Measurements from ENCODE around the gene MYOF. TPM values are rescaled to one million over a fixed set of nuclear protein-coding genes. Genes with fewer than 3 reads are reported as not detected.
"Not testable (repeated sequence)": the region's sequence is repeated elsewhere in the genome, so short reads cannot be mapped to it uniquely, and the experiment has no call there.

MYOF gene
- total RNA-seq, 2 donors from 2014 or later: 21.1 to 25.7 TPM

GRCh38 chr10:93443481-93443880 lies 38.7 kb downstream of the MYOF start:
- H3K27ac ChIP-seq: no peak overlapping the region
- H3K36me3 ChIP-seq (replicated peaks in 1 of 2; ENCODE audit: insufficient read depth in 1 of 2, low read depth in 2 of 2): no peaks in the 10 kb centered on the region
- WGBS, 2 donors: 69 to 87% methylated on average over 1 of the region's 1 CpG
- DNase-seq (no peak), ATAC-seq (no peak)
- no peaks in the 10 kb centered on the region for H3K9me3 ChIP-seq
- H3K27me3 ChIP-seq: no peaks in the 10 kb centered on the region
- intact Hi-C loops (cut with DNase I): no loop called here
- peaks cover 44% of the 10 kb centered on the region for H3K4me1 ChIP-seq
- H3K4me3 ChIP-seq: no peak overlapping the region
- TF ChIP-seq CTCF (IDR thresholded peaks at IDR 0.05): no peak
- TF ChIP-seq POLR2A (IDR thresholded peaks at IDR 0.05): no peak

GRCh38 chr10:93442721-93443120 lies 39.4 kb downstream of the MYOF start:
- intact Hi-C loops (cut with DNase I); H3K36me3 ChIP-seq (replicated peaks in 1 of 2; ENCODE audit: insufficient read depth in 1 of 2, low read depth in 2 of 2); DNase-seq; H3K9me3 ChIP-seq; H3K4me3 ChIP-seq; ATAC-seq; H3K27me3 ChIP-seq: not testable (repeated sequence)
- WGBS, 2 donors: 84 to 93% methylated on average over 10 of the region's 10 CpGs
- peaks cover 52% of the 10 kb centered on the region for H3K4me1 ChIP-seq
- H3K27ac ChIP-seq: peak overlapping the region in 3 of 4 donors; percentile 9 to 27 (median 20)

- WGBS, 2 donors: 67 to 73% methylated on average over 2 of the region's 2 CpGs
- intact Hi-C loops (cut with DNase I): no loop called here
- no peak overlapping the region for H3K4me3 ChIP-seq
- no peaks in the 10 kb centered on the region for H3K36me3 ChIP-seq (replicated peaks in 1 of 2; ENCODE audit: insufficient read depth in 1 of 2, low read depth in 2 of 2)
- peaks cover 58% of the 10 kb centered on the region for H3K4me1 ChIP-seq
- no peaks in the 10 kb centered on the region for H3K9me3 ChIP-seq
- no peak for DNase-seq
- H3K27me3 ChIP-seq: no peaks in the 10 kb centered on the region
- no peak overlapping the region for H3K27ac ChIP-seq
- no peak for ATAC-seq
- TF ChIP-seq POLR2A (IDR thresholded peaks at IDR 0.05): no peak
- TF ChIP-seq CTCF (IDR thresholded peaks at IDR 0.05): no peak
Measured at GRCh38 chr10:93440591-93441091, 41.5 kb downstream of the MYOF start.

- peaks cover 47% of the 10 kb centered on the region for H3K4me1 ChIP-seq
- no peaks in the 10 kb centered on the region for H3K27me3 ChIP-seq
- peak; percentile 58 for ATAC-seq
- H3K9me3 ChIP-seq: no peaks in the 10 kb centered on the region
- 22 to 42% methylated on average over 13 to 16 of the region's 16 CpGs for WGBS, 2 donors
- H3K36me3 ChIP-seq (replicated peaks in 1 of 2; ENCODE audit: insufficient read depth in 1 of 2, low read depth in 2 of 2): no peaks in the 10 kb centered on the region
- H3K4me3 ChIP-seq: no peak overlapping the region
- intact Hi-C loops (cut with DNase I): no loop called here
- TF ChIP-seq POLR2A (IDR thresholded peaks at IDR 0.05) (peak in 2 of 3 donors; percentile 26 to 41), CTCF (IDR thresholded peaks at IDR 0.05) (no peak)
- peak; percentile 61 to 81 (median 72) for DNase-seq
- H3K27ac ChIP-seq: peak overlapping the region; percentile 81 to 91 (median 88)
Measured at GRCh38 chr10:93438613-93439253, 43.4 kb downstream of the MYOF start.

- WGBS, 2 donors: 53 to 66% methylated on average over 19 of the region's 19 CpGs
Measured at GRCh38 chr10:93437946-93438612, 44.1 kb downstream of the MYOF start.

More at GRCh38 chr10:93437946-93438612, 44.1 kb downstream of the MYOF start:
- peak overlapping the region; percentile 81 to 91 (median 88) for H3K27ac ChIP-seq
- no peak overlapping the region for H3K4me3 ChIP-seq
- H3K27me3 ChIP-seq: no peaks in the 10 kb centered on the region
- peak in 2 of 4 donors; percentile 14 to 48 for DNase-seq
- ATAC-seq: no peak
- H3K4me1 ChIP-seq: peaks cover 47% of the 10 kb centered on the region
- no peak for TF ChIP-seq CTCF (IDR thresholded peaks at IDR 0.05)
- no peak for TF ChIP-seq POLR2A (IDR thresholded peaks at IDR 0.05)
- H3K9me3 ChIP-seq: no peaks in the 10 kb centered on the region
- H3K36me3 ChIP-seq (replicated peaks in 1 of 2; ENCODE audit: insufficient read depth in 1 of 2, low read depth in 2 of 2): no peaks in the 10 kb centered on the region
- intact Hi-C loops (cut with DNase I): no loop called here
